ENCODE data around the gene RAB5B.
"Not testable (repeated sequence)": the region's sequence is repeated elsewhere in the genome, so short reads cannot be mapped to it uniquely, and the experiment has no call there.

RAB5B gene

DNA sequence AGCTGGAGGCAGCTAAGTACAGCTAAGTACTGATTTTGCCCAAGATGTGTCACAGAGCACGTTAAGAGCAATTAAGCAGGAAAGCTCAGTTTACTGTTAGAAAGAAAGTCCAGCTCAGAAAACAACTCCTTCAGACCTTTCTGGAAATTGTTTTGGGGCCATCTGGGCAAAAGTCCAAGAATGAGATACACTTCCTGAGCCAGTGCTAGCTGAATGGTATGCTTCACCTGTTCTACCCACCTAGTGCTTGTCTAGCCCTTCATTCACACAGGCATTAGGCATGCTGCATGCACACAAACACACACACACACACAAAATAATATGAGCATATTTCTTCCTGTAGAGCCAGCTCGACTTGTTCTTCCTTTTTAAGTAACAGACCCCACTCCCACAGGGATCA, 40.3 kb downstream of the RAB5B start:
- no peak for DNase-seq (ENCODE audit: low spot score)

DNA sequence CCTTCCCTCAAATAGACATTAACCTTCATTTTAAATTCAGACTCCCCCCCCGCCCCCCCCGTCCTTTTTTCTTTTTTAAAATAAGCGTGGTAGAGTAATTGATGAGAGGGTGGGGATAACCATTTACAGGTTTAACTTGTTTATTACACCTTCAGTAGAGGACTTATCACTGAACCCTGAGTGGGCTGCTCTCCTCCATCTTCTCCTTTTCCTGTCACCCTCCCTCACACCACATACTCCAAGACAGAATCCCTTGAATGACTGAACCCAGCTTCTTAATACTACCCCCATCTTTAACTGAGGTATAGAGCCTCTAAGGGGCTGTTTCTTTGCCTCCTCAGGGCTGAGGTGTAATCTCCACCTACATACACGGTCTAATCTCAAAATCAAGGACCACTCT, 43.3 kb downstream of the RAB5B start:
- DNase-seq (ENCODE audit: low spot score): no peak

- DNase-seq (ENCODE audit: low spot score): no peak
Observed at GRCh38 chr12:56018356-56018755, 44.5 kb downstream of the RAB5B start.

- no peak for DNase-seq (ENCODE audit: low spot score)
Observed at GRCh38 chr12:56020423-56021184, 46.7 kb downstream of the RAB5B start, which contains the start of gene IKZF4. IKZF4 (plus strand) TSS chr12:56021043; CDS start chr12:56021494, 451 bp downstream.

GRCh38 chr12:56021889-56022497, 48.1 kb downstream of the RAB5B start:
- no peak for DNase-seq (ENCODE audit: low spot score)

DNA sequence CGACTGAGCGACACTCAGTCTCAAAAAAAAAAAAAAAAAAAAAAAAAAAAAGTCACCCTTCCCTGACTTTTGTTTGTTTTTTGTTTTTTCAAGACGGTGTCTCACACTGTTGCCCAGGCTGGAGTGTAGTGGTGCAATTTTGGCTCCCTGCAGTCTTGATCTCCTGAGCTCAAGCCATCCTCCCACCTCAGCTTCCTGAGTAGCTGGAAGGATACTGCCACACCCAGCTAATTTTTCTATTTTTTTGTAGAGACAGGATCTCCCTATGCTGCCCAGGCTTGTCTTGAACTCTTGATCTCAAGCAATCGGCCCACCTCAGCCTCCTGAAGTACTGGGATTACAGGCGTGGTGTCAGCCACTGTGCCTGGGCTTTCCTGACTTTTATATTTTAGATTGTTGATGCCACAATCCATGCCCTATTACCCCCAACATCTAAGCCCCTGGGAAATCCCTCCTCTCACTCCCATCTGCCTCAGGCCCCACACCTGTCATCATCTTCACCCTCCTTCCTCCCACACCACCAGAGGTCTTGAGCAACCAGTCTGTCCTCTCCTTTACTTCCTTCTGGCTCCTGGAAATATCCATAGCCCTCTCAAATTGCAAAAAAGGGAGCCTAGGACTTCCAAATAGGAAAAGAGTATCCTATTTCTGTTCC, 54.8 kb downstream of the RAB5B start:
- no peak for DNase-seq (ENCODE audit: low spot score)

DNA sequence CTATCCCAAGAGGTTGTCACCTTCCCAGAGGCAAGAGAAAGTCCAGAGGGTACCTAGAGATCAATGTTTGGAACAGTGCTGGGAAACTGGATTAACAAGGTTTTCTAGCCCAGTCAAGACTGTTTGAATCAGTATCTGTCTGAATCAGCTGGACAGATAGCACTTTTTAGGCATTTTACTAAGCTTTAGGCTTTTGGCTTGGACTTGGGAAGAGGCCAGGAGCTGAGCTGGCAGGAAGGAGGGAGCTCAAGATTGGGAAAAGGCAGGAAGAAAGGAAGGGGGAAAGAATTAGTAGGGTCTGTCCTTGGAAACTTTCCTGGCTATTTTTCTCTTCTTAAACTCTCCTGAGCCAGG, 55.3 kb downstream of the RAB5B start:
- DNase-seq (ENCODE audit: low spot score): peak; percentile 34

GRCh38 chr12:56029666-56030293, 55.9 kb downstream of the RAB5B start:
- DNase-seq (ENCODE audit: low spot score): peak; percentile 77

DNA sequence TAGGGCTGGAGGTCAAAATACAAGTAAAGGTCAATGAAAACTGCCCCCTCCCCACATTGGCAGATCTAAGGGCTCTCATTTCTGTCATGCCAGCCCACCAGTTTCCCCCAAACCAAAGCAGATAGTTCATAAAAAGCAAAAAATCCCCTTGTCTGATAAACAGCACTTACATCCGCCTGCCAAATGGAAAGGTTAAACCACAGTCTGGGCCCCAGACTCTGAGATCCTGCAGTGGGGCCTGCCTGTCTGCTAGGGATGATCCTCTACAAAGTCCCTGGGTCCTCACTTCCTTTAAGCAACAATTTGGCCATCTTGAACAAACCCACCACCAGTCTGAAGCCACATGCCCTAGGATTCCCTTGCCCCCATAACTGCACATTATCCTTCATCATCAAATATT, 58.1 kb downstream of the RAB5B start:
- no peak for DNase-seq (ENCODE audit: low spot score)

- no peak for DNase-seq (ENCODE audit: low spot score)
Observed at GRCh38 chr12:56034586-56035332, 60.9 kb downstream of the RAB5B start.

DNA sequence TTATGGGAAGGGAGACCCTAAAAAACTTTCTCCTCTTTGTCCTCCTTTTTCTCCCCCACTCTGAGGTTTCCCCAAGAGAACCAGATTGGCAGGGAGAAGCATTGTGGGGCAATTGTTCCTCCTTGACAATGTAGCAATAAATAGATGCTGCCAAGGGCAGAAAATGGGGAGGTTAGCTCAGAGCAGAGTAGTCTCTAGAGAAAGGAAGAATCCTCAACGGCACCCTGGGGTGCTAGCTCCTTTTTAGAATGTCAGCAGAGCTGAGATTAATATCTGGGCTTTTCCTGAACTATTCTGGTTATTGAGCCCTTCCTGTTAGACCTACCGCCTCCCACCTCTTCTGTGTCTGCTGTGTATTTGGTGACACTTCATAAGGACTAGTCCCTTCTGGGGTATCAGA, 63.3 kb downstream of the RAB5B start:
- DNase-seq (ENCODE audit: low spot score): no peak

- no peak for DNase-seq (ENCODE audit: low spot score)
Observed at GRCh38 chr12:56038022-56038655, 64.3 kb downstream of the RAB5B start.

GRCh38 chr12:56040151-56040550, 66.3 kb downstream of the RAB5B start:
- no peak for DNase-seq (ENCODE audit: low spot score)

DNA sequence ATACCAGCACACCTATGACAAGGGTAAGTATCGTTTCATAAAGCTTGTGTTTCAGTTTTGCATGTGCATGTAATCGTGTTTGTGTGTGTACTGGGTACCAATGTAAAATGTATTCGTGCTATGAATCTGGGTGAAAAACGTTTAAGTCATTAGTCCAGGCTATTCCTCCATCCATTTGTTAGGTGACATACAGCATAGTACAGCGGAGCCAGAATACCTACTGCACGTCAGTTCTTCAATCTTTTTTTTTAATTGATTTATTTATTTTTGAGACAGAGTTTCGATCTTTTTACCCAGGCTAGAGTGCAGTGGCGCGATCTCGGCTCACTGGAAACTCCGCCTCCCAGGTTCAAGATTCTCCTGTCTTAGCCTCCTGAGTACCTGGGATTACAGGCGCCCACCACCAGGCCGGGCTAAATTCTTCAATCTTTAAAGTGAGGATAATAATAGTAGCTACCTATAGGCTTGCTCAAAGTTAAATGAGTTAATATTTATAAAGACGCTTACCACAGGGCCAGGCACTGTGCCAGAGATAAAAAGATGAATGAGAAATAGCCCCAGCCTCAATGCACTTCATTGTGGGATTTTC, 67.2 kb downstream of the RAB5B start:
- no peak for DNase-seq (ENCODE audit: low spot score)

GRCh38 chr12:56041552-56042429, 67.9 kb downstream of the RAB5B start, which contains the start of gene RPS26:
RPS26 (plus strand) TSS chr12:56041918; CDS start chr12:56042167, 249 bp downstream.
- DNase-seq (ENCODE audit: low spot score): peak; percentile 94

DNA sequence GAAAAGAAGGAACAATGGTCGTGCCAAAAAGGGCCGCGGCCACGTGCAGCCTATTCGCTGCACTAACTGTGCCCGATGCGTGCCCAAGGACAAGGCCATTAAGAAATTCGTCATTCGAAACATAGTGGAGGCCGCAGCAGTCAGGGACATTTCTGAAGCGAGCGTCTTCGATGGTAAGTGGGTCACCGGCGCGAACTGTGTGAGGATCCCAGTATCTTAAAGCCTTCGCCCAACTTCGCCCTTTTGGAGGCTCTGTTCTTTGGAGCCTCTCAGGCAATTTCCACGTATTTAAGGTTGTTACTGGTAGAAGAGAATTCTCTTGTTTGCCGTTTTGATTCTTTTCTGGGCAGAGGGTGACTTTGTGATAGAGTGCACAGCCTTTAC, 68.5 kb downstream of the RAB5B start:
- DNase-seq (ENCODE audit: low spot score): not testable (repeated sequence)

GRCh38 chr12:56042843-56043242, 69.0 kb downstream of the RAB5B start:
- DNase-seq (ENCODE audit: low spot score): no peak

All from AG08395 (cell line).